ENCODE data around the gene RBM7. TPM values are rescaled to one million over a fixed set of nuclear protein-coding genes. Genes with fewer than 3 reads are reported as not detected.

The RBM7 gene
- total RNA-seq, 4 donors from 2014 or later, result 21.4 to 33.3 (median 23.4) TPM

DNA sequence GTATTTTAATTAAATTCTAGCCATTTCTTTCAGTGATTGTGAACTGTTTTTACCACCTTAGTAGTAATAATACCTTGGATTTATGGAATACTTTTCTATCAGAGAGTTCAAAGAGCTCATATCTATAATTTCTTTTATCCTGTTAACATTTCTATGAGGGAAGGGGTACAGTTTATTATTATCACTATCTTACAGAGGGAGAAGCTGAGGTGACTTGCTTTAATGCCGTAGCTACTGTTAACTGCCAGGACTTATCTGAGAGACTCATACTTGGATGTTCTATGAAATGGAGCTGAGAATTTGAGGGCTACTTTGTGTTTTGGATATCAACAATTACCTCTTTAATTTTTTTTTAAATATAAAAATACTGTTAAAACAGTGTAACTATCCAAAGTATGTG is 42.1 kb downstream of the RBM7 start:
- ATAC-seq (ENCODE audit: low FRiP score) (no peak), DNase-seq (ENCODE audit: low spot score) (no peak)
- TF ChIP-seq, protein P1, sequence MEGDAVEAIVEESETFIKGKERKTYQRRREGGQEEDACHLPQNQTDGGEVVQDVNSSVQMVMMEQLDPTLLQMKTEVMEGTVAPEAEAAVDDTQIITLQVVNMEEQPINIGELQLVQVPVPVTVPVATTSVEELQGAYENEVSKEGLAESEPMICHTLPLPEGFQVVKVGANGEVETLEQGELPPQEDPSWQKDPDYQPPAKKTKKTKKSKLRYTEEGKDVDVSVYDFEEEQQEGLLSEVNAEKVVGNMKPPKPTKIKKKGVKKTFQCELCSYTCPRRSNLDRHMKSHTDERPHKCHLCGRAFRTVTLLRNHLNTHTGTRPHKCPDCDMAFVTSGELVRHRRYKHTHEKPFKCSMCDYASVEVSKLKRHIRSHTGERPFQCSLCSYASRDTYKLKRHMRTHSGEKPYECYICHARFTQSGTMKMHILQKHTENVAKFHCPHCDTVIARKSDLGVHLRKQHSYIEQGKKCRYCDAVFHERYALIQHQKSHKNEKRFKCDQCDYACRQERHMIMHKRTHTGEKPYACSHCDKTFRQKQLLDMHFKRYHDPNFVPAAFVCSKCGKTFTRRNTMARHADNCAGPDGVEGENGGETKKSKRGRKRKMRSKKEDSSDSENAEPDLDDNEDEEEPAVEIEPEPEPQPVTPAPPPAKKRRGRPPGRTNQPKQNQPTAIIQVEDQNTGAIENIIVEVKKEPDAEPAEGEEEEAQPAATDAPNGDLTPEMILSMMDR (IDR thresholded peaks at IDR 0.05), result no peak

DNA sequence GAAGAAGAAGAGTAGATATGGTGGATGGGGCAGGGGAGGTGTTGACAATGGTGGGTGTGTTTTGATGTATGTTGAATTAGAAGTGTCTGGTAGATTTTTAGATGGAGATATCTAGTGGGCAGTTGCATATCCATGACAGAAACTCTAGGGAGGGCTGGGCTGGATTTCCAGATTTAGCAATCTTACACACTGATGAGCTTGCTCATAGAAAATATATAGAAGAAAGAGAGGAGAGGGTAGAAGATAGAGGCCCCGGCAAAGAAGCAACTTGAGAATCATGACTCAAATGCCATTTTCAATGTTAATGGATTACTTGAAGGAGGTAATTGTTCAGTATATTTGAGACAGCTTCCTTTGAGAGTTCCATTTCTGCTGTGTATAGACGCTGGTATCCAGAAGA is 47.0 kb downstream of the RBM7 start:
- TF ChIP-seq, protein P1 (IDR thresholded peaks at IDR 0.05), result no peak
- DNase-seq (ENCODE audit: low spot score) (no peak), ATAC-seq (ENCODE audit: low FRiP score) (no peak)

DNA sequence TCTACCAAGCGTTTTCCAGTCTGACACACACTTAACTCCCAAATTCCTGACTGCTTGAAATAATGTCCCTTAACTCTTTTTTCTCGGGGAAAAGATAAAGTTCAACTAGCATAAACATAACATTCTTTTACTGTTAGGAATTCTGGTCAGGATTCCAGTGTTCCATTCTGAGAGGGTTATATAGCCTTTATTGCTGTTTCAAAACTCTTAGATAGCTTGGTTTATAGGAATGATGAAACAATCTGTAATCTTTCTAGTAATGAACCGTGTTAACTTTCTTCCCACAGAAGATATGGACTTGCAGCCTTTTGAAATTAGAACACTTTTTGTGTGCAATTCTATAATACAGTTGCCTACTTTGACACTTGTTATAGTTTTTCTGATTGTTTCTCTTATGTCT is 47.4 kb downstream of the RBM7 start:
- ATAC-seq (ENCODE audit: low FRiP score) (no peak), DNase-seq (ENCODE audit: low spot score) (no peak)
- TF ChIP-seq, protein P1 (IDR thresholded peaks at IDR 0.05), result no peak

DNA sequence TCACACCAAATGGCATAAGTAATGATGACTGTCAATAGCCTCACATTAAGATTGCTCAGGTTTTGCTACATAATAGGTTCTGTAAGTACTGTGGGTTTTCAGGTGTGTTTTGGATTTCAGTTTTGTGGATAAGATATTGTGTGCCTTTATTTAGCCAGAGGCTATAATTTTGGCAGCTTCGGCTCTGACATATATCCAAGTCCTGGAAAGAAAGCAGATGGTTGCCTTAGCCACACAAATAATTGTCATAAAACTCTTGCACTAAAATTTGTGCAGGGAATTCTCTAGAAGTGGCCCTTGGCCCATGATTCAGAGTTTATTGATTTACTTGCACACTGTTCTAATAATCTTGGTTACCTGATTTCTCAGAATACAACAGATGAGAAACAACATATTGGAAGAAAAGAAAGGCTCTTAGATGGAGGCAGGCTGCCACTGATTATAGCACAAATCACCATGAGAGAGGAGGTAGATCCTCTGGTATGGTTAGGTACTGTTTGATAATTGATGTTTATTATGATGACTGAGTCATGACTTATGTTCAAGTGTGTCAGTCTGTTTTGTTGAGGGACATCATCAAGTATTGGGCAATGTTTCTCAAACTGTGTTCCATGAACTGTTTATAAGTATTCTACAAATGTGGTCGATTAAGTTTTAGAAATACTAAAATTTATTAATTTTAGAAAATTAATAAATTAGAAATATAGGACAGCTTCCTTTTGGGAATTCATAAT is 48.5 kb downstream of the RBM7 start:
- TF ChIP-seq, protein P1 (IDR thresholded peaks at IDR 0.05), result no peak
- no peak for DNase-seq (ENCODE audit: low spot score)
- no peak for ATAC-seq (ENCODE audit: low FRiP score)

DNA sequence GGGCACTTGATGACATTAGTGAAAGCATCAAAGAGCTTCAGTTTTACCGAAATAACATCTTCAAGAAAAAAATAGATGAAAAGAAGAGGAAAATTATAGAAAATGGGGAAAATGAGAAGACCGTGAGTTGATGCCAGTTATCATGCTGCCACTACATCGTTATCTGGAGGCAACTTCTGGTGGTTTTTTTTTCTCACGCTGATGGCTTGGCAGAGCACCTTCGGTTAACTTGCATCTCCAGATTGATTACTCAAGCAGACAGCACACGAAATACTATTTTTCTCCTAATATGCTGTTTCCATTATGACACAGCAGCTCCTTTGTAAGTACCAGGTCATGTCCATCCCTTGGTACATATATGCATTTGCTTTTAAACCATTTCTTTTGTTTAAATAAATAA is 49.4 kb downstream of the RBM7 start:
- no peak for ATAC-seq (ENCODE audit: low FRiP score)
- TF ChIP-seq, protein P1 (IDR thresholded peaks at IDR 0.05), result no peak
- DNase-seq (ENCODE audit: low spot score), result no peak

DNA sequence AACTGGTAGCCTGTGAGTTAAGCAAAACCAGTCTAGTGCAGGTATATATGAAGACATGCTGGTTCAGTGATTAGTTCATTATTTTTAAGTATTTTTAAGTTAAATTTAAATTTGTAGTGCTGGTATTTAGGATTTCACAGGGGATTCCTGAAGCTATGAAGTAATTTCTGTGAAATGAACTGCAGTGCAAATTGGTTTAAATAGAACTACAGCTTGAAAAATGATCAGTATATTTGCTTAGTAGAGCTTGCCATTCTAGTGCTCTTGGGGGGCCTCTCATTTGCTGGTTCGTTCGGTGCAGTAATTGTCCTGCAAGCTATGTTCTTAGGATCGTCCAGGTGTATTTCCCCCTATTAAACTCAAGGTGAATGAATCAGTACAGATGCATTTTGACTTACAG is 51.9 kb downstream of the RBM7 start:
- TF ChIP-seq, protein P1 (IDR thresholded peaks at IDR 0.05), result no peak
- DNase-seq (ENCODE audit: low spot score), result no peak
- ATAC-seq (ENCODE audit: low FRiP score), result no peak

Other genes with a start within 250 kb of the RBM7 start
- gene NNMT, start 104.3 kb upstream of the RBM7 start, total RNA-seq, result 1,000 to 10,000 TPM in 3 of 4 donors, 100 to 1,000 TPM in 1; 712 to 1,460 (median 1,382) TPM
- gene C11orf71, start 155 bp upstream of the RBM7 start, total RNA-seq, result 1 to 10 TPM; 4.8 to 9.8 (median 6.0) TPM
- 100 to 1,000 TPM in 3 of 4 donors, 10 to 100 TPM in 1; 87.3 to 154 (median 106) TPM for gene REXO2, start 38.8 kb downstream of the RBM7 start, total RNA-seq
- not detected for gene NXPE1, start 159.2 kb downstream of the RBM7 start, total RNA-seq
- not detected for gene NXPE4, start 195.1 kb downstream of the RBM7 start, total RNA-seq